Pulmonary artery endothelial cell (primary cell): ENCODE measurements around the gene AIP. TPM values are rescaled to one million over a fixed set of nuclear protein-coding genes. Genes with fewer than 3 reads are reported as not detected.

Experiments
- DNase-seq: peaks from one replicate; pipeline ENCODE4 v3.0.0-alpha.2; 2011; ENCODE audit warnings: low read depth, low spot score
- total RNA-seq: library from RNA; depleted of rRNA; stranded (reverse); fragments of >200 nt; gene quantifications from 2 replicates; pipeline ENCODE4 v1.2.3, GENCODE V29; 2014

Gene AIP
- total RNA-seq, 1 donor from 2014 or later = 77.2 TPM

GRCh38 chr11:67525275-67525976 lies 42.6 kb downstream of the AIP start:
- DNase-seq = no peak

DNA sequence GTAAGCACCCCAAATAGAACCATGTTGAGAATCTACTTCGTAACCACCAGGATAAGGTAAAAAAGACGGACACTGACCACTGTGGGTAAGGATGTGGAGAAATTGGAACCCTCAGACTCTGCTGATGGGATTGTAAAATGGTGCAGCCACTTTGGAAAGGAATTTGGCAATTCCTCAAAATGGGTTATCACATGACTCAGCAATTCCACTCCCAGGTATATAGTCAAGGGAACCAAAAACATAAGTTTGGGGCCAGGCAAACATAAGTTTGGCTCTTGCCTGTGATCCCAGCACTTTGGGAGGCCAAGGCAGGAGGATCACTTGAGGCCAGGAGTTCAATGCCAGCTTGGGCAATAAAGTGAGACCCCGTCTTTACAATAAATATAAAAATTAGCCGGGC lies 45.5 kb downstream of the AIP start:
- no peak for DNase-seq

- no peak for DNase-seq
Observed at GRCh38 chr11:67530282-67530592, 47.4 kb downstream of the AIP start.

- no peak for DNase-seq
Observed at GRCh38 chr11:67532889-67533288, 50.1 kb downstream of the AIP start.

- no peak for DNase-seq
Observed at GRCh38 chr11:67534070-67534679, 51.3 kb downstream of the AIP start.

DNA sequence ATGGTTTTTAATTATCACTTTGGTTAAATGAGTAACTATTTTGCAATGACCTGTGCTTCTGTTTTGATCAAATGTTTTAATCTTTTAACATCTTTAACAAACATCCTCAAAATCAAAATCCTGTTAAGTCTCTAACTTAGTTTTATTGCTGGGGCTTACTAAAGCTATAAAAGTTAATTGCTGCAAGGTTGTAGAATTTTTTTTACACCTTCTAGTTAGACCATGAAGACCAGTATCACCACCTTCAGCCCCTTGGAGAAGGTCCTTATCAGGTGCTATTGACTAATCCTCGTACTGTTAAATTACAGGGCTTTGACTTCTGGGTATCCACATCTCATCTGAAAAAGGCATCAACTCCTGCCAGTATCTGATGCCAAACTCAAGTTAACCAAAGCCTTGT lies 52.7 kb downstream of the AIP start:
- no peak for DNase-seq

- no peak for DNase-seq
Observed at GRCh38 chr11:67538306-67538705, 55.5 kb downstream of the AIP start.

GRCh38 chr11:67538823-67539505 lies 56.1 kb downstream of the AIP start:
- no peak for DNase-seq

GRCh38 chr11:67539550-67539949 lies 56.7 kb downstream of the AIP start:
- no peak for DNase-seq

Other genes with a start within 250 kb of the AIP start
- gene GRK2, start 216.6 kb upstream of the AIP start, total RNA-seq = 35.7 and 49.5 TPM in 2 replicates
- gene ANKRD13D, start 193.7 kb upstream of the AIP start, total RNA-seq = 27.0 and 30.1 TPM in 2 replicates
- gene SSH3, start 179.5 kb upstream of the AIP start, total RNA-seq = 7.6 and 7.7 TPM in 2 replicates
- gene POLD4, start 129.5 kb upstream of the AIP start, total RNA-seq = 22.9 and 29.2 TPM in 2 replicates
- gene CLCF1, start 109.4 kb upstream of the AIP start, total RNA-seq = 1.6 and 2.2 TPM in 2 replicates
- 5.0 and 5.3 TPM in 2 replicates for gene RAD9A, start 91.0 kb upstream of the AIP start, total RNA-seq
- gene PPP1CA, start 81.2 kb upstream of the AIP start, total RNA-seq = 239 and 250 TPM in 2 replicates
- not detected in 2 replicates for gene TBC1D10C, start 78.9 kb upstream of the AIP start, total RNA-seq
- gene CARNS1, start 67.3 kb upstream of the AIP start, total RNA-seq = 0.07 TPM in 1 of 2 replicates, not detected in the other
- 46.2 and 54.3 TPM in 2 replicates for gene RPS6KB2, start 54.5 kb upstream of the AIP start, total RNA-seq
- gene PTPRCAP, start 45.3 kb upstream of the AIP start, total RNA-seq = 0.14 and 0.40 TPM in 2 replicates
- gene CORO1B, start 39.5 kb upstream of the AIP start, total RNA-seq = 154 and 169 TPM in 2 replicates
- not detected in 2 replicates for gene GPR152, start 30.3 kb upstream of the AIP start, total RNA-seq
- 0.04 and 0.33 TPM in 2 replicates for gene CABP4, start 27.7 kb upstream of the AIP start, total RNA-seq
- gene TMEM134, start 13.8 kb upstream of the AIP start, total RNA-seq = 14.4 and 15.7 TPM in 2 replicates
- 15.5 and 16.4 TPM in 2 replicates for gene PITPNM1, start 22.3 kb downstream of the AIP start, total RNA-seq
- 14.8 and 23.0 TPM in 2 replicates for gene CDK2AP2, start 25.1 kb downstream of the AIP start, total RNA-seq
- not detected in 2 replicates for gene CABP2, start 40.4 kb downstream of the AIP start, total RNA-seq
- 708 and 1,026 TPM in 2 replicates for gene GSTP1, start 100.8 kb downstream of the AIP start, total RNA-seq
- gene NDUFV1, start 123.9 kb downstream of the AIP start, total RNA-seq = 176 and 193 TPM in 2 replicates
- gene NUDT8, start 146.9 kb downstream of the AIP start, total RNA-seq = 8.1 and 16.3 TPM in 2 replicates
- not detected in 2 replicates for gene TBX10, start 156.7 kb downstream of the AIP start, total RNA-seq
- not detected in 2 replicates for gene ACY3, start 167.7 kb downstream of the AIP start, total RNA-seq
- gene ALDH3B2, start 191.6 kb downstream of the AIP start, total RNA-seq = not detected in 2 replicates